ENCODE results near the gene ZNF683.

Gene ZNF683

DNA sequence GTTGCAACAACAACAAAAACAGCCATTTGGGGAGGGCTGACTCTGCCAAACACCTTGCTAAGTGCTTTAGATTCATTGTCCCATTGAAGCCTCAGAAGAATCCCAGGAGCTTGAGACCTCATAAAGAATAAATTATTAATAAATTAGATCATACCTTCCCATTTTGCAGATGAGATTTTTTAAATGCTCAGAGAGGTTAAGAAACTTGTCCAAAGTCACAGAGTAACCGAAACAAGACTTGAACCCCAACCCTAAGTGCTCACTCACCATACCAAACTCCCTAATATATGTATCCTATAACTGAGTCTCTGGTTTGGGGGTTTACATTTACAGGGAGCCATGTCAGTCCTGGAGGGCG lies 22.2 kb downstream of the ZNF683 start:
- DNase-seq (ENCODE audit: extremely low read depth, insufficient read length): no peak
- TF ChIP-seq, protein P1, sequence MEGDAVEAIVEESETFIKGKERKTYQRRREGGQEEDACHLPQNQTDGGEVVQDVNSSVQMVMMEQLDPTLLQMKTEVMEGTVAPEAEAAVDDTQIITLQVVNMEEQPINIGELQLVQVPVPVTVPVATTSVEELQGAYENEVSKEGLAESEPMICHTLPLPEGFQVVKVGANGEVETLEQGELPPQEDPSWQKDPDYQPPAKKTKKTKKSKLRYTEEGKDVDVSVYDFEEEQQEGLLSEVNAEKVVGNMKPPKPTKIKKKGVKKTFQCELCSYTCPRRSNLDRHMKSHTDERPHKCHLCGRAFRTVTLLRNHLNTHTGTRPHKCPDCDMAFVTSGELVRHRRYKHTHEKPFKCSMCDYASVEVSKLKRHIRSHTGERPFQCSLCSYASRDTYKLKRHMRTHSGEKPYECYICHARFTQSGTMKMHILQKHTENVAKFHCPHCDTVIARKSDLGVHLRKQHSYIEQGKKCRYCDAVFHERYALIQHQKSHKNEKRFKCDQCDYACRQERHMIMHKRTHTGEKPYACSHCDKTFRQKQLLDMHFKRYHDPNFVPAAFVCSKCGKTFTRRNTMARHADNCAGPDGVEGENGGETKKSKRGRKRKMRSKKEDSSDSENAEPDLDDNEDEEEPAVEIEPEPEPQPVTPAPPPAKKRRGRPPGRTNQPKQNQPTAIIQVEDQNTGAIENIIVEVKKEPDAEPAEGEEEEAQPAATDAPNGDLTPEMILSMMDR (IDR thresholded peaks at IDR 0.05; ENCODE audit: insufficient read depth, low read length, poor library complexity, severe bottlenecking): no peak
- H3K36me3 ChIP-seq (ENCODE audit: control insufficient read depth, insufficient read depth, low read length): no peaks in the 10 kb centered on the region
- no peak overlapping the region for H3K4me3 ChIP-seq (replicated peaks; ENCODE audit: low read depth, low read length)
- no peaks in the 10 kb centered on the region; the same call in none of the 2 replicates for H3K27me3 ChIP-seq (replicated peaks; ENCODE audit: control insufficient read depth, insufficient read depth, low read length)

GRCh38 chr1:26349877-26350244 lies 22.7 kb downstream of the ZNF683 start:
- Histone ChIP-seq H3K27me3 (replicated peaks; ENCODE audit: control insufficient read depth, insufficient read depth, low read length) (no peaks in the 10 kb centered on the region; the same call in none of the 2 replicates), H3K4me3 (replicated peaks; ENCODE audit: low read depth, low read length) (no peak overlapping the region), H3K36me3 (ENCODE audit: control insufficient read depth, insufficient read depth, low read length) (no peaks in the 10 kb centered on the region)
- no peak for DNase-seq (ENCODE audit: extremely low read depth, insufficient read length)
- TF ChIP-seq, protein P1 (IDR thresholded peaks at IDR 0.05; ENCODE audit: insufficient read depth, low read length, poor library complexity, severe bottlenecking): no peak

DNA sequence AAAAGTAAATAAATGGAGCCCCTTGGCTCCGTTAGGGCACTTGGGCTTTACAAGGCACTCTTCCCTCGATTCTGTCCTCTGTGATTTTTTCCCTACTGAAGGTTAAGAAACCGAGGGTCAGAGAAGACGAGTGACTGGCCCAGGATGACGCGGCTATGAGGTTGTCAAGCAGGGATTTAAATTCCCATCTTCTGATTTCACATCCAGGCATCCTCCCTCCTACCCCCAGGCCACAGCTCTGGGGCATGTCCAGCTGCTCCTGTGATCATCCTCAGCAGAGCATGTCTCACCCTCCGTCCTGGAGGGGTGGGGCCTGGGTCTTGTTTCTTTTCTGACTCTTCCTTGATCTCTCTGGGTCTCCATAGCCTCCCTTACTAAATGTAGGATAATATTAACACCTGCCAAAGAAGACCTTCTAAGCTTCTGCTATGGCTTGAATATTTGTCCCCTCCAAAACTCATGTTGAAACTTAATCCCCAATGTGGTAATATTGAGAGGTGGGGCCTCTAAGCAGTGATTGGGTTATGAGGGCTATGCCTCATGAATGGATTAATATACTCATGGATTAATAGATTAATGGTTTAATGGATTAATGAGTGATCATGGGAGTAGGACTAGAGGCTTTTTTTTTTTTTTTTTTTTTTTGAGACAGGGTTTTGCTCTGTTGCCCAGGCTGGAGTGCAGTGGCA lies 23.2 kb downstream of the ZNF683 start:
- H3K4me3 ChIP-seq (replicated peaks; ENCODE audit: low read depth, low read length): no peak overlapping the region
- H3K27me3 ChIP-seq (replicated peaks; ENCODE audit: control insufficient read depth, insufficient read depth, low read length): no peaks in the 10 kb centered on the region; the same call in 1 of the 2 replicates
- TF ChIP-seq, protein P1 (IDR thresholded peaks at IDR 0.05; ENCODE audit: insufficient read depth, low read length, poor library complexity, severe bottlenecking): no peak
- H3K36me3 ChIP-seq (ENCODE audit: control insufficient read depth, insufficient read depth, low read length): no peaks in the 10 kb centered on the region
- no peak for DNase-seq (ENCODE audit: extremely low read depth, insufficient read length)

- TF ChIP-seq, protein P1 (IDR thresholded peaks at IDR 0.05; ENCODE audit: insufficient read depth, low read length, poor library complexity, severe bottlenecking): no peak
- Histone ChIP-seq H3K4me3 (replicated peaks; ENCODE audit: low read depth, low read length) (no peak overlapping the region), H3K36me3 (ENCODE audit: control insufficient read depth, insufficient read depth, low read length) (no peaks in the 10 kb centered on the region), H3K27me3 (replicated peaks; ENCODE audit: control insufficient read depth, insufficient read depth, low read length) (no peaks in the 10 kb centered on the region; the same call in 1 of the 2 replicates)
- no peak for DNase-seq (ENCODE audit: extremely low read depth, insufficient read length)
These were observed 26.1 kb downstream of the ZNF683 start for GRCh38 chr1:26346274-26347033.

DNA sequence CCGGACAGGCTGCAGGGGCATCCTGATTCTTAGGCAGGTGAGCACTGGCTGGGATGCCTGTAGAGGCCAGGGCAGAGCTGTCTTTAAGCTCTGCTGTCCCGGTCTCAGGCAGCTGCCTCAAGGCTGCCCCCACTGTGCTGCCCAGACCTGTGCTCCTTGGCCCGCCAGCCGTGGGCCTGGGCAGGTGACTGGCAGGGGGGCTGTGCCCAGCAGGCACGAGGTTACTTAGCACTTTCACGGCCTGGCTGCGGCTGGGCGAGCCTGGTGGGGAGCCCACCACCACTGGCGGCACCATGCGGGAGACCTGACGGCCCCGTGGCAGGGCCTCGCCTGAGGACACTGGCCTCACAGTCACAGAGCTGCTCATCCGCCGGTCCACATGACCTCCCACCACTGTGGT lies 26.8 kb downstream of the ZNF683 start:
- no peak for DNase-seq (ENCODE audit: extremely low read depth, insufficient read length)
- Histone ChIP-seq H3K4me3 (replicated peaks; ENCODE audit: low read depth, low read length) (no peak overlapping the region), H3K27me3 (replicated peaks; ENCODE audit: control insufficient read depth, insufficient read depth, low read length) (no peaks in the 10 kb centered on the region; the same call in 1 of the 2 replicates), H3K36me3 (ENCODE audit: control insufficient read depth, insufficient read depth, low read length) (no peaks in the 10 kb centered on the region)
- TF ChIP-seq, protein P1 (IDR thresholded peaks at IDR 0.05; ENCODE audit: insufficient read depth, low read length, poor library complexity, severe bottlenecking): no peak
